IPS DF 19.7 (cell line): ENCODE results near the gene CMYA5.

ENCODE experiments used
- DNase-seq: peaks from one replicate; pipeline ENCODE4 v3.0.0-alpha.2; 2013; ENCODE audit warnings: low read depth, low spot score

Gene CMYA5

DNA sequence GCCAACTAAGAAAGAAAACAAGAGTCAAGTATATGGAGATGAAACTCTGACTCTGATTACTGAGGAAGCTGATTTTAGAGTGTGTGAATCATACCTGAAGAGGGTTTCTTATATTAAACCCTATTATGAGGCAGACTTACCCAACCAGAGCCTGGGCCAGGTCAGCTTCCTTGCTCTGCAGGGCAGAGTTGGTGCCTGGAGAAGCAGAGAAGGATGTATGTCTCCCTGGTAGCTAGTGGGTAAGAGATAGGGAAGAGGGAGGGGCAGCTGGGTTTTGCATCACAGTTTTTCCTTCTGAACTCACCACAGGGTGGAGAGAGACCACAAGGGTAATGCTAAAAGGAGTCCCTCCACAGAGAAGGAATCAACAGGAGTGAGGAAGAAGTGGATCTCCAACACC, 104.1 kb downstream of the CMYA5 start:
- no peak for DNase-seq

DNA sequence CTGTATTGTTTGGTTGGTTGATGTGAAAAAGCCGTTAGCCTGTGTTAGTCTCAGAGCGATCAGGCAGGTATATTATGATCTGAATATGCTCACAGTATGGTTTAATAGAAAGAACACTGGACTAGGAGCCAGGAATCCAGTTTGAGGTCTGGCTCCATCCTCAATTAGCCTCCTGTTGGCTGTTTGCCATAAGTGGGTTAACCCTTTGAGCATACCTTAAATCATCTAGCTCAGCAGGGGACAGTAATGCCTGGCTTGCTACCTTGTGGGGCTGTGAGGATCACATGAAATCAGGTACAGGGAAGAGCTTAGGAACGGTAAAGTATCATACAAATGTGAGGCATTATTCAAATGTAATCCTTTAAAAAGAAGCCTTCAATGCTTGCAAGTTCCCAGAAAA, 104.7 kb downstream of the CMYA5 start:
- no peak for DNase-seq

DNA sequence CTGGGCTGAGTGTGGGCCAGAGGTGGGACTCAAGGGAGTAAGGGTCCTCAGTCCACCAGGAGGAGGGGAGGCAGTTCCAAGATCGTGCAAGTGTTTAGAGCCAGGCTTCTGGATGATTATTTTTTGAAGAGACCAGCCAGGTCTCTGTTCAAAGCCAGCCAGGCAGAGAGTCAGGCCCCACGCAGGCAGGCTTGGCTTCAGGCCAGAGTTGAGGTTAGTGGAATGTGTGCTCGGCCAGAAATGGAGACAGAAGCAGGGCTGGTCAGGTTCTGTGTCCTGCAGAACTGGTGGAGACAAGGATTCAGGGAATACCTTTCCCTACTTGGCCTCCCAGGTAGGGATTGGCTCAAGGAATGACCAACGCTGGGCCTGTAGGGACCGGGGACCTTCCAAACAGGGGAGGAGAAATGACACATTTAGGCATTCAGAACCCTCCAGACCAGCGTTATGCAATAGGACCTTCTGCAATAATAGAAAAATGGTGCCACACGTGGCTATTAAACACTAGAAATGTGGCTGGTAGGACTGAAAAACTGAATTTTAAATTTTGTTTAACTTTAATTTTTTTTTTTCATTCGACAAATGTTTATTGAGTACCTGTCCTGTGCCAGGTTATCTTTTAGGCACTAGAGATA, 106.2 kb downstream of the CMYA5 start:
- no peak for DNase-seq

DNA sequence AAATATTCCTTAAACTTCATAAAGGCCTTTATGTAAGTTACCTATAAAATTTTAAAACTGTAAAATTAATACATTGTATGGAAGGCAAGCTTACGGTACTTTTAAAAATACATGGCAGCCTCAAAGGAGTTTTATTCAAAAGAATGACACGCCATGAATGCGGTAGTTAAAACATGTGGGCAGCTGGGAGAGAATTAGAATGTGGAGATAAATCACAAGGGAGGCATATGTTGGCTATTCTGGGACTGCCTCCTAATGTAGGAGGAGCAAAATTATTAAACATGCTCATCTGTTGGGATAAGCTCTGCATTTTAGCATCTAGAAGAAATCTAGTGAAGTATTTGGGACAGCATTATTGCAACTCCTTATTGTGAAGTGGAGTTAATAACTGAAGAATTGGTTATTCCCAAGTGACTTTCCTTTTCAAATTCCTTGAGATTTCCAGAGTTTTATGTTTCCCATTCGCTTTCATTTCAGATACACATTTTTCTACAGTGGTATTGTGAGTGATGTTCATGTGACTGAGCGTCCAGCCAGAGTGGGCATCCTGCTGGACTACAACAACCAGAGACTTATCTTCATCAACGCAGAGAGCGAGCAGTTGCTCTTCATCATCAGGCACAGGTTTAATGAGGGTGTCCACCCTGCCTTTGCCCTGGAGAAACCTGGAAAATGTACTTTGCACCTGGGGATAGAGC, 109.4 kb downstream of the CMYA5 start:
- no peak for DNase-seq

DNA sequence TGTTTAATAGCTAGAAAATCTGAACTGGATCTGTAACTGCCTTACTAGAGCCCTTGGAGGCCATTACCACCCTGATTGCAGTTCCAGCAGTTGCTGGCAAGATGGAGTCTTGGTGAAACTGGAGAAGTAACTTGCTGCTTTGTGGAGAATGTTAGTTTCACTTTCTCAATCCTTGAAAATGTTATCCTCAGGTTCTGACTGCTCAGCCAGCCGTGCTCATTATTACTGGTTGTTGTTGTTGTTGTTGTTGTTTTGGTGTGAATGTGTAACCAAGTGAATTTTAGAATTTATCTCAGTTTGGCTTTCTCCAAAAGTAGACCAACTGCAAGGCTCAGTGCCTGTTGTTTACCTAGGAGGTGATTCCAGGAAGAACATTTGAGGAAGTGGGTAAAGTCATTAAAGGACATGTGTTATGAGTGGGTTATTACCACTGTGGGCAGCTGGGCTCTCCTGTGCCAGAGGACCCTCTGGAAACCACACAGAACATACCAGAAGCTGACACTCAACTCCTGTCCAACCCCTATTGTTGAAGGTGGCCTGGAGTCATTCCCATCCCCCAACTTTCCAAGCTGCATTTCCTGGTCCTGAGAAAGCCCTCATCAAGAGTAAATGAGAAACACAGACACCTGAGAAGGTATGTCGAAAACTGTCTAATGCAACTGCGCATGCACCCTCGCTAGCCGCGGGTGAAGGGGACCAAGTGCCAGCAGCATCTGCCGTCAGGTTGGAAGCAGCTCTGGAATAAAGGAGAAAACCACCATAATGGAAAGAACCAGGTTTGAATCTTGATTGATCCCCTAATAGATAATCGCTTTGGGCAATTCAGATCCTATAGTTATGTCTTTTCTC, 111.6 kb downstream of the CMYA5 start:
- no peak for DNase-seq

DNA sequence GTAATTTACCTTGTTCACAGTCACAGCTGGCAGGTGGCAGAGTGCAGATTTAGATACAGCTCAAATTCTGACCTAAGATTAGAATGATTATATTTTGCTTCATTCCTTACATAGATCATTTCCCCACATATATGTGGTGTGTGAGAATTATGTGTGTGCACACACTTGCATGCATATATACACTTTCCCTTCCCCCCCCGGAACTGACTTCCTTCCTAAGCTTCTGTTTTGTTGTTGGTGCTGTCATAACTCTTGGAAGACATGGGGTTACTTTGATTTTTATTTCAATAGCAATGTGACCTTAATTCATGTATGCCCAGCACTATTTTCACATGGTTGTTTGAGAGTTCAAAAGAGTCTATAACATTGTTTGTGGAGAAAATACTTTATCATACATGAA, 112.8 kb downstream of the CMYA5 start:
- no peak for DNase-seq

DNA sequence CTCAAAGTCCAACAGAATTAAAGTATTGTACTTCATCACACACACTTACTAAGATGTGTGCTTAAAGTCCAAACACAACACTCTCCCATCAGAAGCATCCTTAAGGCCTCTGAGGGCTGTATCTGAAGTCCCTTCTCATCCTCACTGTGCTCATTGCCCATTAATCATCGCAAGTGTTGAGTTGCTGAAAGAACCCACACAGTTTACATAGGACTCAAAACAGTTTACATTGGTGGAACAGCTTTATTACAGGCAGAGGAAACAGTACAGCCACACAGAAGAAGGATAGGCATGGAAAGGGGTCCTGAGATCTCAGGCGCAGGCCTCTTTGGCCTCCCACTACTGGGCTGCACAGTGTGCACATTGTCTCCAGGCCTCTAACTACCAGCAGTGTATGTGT, 113.4 kb downstream of the CMYA5 start:
- no peak for DNase-seq

DNA sequence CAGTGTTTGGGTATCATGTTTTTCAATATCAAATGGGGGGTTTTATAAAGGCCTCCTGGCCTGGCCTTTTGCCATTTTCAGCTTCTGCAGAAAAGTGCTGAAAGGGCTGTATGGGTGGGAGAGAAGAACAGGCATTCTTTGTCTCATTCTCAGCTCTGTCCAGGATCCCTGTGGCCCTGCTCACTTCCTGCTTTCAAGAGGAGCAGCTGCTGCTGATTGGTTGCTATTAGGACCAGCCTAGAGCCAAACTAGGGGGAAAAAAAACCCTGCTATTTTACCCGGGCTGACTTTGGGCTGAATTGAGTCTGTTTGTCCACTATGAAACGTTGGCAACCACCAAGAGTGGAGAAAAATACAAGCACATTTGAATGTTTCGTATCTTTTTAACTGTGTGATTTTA, 117.1 kb downstream of the CMYA5 start:
- DNase-seq, result no peak

DNA sequence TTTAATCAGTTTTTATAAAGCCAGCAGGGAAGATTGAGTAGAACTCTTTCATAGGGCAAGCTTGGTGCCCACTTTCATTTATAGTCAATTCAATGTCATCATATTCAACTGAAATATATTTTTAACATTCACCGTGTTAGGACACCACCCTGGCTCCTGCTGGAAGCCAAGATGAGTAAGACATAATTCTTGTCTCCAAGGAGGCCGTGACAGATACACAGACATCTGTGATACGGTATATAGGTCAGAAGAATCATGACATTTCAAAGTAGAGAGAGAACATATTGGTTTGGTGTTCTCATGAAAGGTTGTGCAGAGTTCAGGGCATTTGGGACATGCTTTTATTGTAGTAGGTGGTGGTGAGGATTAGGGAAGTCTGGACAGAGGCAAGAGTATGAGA, 120.1 kb downstream of the CMYA5 start:
- no peak for DNase-seq

DNA sequence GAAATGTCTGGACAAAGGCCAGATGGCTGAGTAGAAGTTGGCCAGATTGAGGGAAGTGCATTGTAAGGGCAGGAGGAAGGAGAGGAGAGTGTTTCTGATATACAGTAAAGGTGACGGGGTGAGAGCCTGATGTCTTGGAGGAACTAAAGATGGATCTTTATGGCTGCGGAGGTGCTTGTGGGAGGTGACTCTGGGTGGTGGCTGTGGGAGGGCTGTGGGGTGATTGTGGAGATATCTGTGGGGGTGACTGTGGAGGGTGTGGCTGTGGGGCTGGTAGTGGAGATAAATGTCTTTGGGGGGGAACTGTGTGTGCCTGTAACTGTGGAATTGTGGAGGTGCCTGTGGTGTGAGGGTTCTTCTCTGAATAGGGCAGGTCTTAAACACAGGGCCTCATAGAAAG, 121.4 kb downstream of the CMYA5 start:
- DNase-seq, result no peak

DNA sequence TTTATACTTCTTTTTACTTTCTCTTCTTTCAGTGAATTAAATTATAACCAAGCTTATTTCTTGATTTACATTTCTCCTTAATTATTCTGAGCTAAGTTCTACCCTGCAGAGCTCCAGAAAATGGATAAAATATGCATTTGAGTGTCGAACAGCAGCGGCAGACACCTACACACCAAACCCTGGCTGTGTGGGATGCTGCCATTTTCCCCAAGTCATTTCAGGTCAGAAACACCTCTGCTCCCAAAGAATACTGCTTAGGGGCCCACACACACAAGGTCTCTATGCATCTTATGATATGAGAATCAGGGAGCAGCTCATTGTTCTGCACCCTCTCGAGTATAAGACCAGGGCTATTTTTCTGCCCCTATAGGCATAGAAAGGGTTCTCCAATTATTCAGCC, 122.3 kb downstream of the CMYA5 start:
- DNase-seq, result no peak

DNA sequence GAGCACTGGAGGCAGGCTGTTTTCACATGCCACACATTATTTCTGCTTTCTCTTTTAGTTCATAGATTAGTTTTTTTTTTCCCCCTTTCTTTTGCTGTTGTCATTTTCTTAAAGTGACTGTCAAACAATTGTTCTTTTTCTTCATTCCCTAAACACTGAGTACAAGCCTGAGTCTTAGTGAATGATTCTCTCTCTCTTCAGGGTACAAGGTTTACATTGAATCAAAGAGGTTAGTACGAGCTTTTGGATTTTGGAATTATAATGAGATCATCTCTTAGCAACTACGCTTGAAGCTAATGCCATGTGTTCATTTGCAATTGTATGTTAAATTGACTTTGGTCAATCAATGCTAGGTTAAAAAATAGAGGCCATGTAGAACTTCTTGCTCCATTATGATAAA, 125.1 kb downstream of the CMYA5 start:
- no peak for DNase-seq

DNA sequence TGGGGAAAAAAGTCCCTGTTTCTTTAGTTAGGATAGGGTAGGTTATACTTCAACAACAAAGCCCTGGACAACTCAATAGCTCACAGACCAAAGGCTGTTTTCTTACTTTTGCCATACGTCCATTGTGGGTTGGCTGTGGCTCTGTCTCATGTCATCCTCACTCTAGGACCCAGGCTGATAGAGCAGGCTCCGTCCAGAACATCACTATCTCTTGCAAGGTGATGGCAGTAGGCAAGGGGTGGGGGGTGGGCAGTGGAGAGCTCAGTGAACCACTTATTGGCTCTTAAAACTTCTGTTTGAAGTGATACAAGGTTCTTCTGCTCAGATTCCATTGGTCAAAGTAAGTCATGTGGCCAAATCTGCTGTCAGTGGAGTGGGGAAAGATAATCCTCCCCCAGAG, 126.4 kb downstream of the CMYA5 start:
- no peak for DNase-seq

DNA sequence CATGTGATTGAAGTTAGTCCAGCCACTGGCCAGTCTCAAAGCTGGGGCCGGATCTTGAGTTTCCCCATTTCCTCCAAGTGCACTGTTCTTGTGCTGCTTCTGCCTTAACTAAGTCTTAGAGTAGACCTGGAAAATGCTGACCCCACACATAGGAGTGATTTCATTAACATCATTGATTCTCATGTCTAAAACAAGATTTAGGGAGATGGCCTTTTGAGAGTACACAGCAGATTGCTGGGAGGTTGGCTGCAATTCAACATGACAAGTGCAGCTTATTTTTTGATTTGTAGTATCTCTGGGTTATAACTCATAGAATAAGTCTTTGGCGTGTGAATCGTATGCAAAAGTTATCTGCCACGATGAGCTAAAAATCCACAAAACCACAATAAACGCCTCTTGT, 131.0 kb downstream of the CMYA5 start:
- DNase-seq, result no peak

DNA sequence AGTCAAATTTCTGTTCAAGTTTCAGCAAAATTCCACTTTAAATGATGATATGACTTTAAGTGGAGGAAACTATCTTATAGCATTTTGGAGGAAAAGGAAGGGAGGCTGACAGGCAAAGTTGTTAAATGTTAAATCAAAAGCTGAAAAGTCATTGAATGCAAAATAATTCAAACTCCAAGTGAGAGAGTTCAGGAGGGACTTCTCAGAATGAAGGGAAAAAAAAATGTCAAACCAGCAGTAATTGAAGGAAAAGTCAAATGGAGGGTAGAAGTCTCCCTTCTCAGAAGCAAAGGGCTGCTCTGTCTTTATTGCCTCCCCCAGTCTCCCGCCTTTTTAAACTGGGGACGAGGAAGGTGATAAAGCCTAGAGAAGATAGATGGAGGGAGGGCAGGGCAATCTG, 134.8 kb downstream of the CMYA5 start:
- DNase-seq, result no peak

DNA sequence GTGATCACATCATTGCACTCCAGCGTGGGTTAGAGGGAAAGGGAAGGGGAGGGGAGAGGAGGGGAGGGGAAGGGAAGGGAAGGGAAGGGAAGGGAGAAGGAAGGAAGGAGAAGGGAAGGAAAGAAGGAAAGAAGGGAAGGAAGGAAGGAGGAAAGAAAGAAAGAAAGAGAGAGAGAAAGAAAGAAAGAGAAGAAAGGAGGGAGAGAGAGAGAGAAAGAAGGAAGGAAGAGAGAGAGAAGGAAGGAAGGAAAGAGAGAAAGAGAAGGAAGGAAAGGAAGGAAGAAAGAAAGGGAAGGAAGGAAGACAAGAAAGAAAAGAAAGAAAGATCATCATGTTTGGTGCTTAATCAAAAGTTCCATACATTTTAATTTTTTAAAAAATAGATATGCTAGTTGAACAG, 136.2 kb downstream of the CMYA5 start:
- DNase-seq, result no peak

DNA sequence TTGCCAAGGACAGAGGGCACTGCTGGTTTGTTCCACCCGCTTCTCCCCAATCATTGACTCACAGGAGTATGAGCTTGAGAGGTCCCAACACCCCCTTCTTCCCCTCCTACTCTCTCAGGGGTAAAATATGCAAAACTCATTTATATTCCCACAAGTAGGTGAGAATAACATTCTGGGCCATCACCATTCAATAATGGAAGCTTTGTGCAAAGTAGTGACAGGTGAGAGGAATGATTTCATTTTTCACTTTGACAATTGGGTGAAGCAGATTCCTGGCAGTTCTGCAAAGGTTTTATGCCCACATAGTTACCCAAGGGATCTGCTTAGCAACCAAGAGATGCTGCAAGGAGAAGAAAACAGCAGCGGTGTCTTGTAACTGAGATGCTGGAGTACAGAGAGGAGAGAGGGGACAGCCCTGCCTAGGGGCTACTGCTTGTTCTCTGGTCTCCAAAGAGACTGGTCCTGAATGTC, 137.6 kb downstream of the CMYA5 start:
- DNase-seq, result no peak

DNA sequence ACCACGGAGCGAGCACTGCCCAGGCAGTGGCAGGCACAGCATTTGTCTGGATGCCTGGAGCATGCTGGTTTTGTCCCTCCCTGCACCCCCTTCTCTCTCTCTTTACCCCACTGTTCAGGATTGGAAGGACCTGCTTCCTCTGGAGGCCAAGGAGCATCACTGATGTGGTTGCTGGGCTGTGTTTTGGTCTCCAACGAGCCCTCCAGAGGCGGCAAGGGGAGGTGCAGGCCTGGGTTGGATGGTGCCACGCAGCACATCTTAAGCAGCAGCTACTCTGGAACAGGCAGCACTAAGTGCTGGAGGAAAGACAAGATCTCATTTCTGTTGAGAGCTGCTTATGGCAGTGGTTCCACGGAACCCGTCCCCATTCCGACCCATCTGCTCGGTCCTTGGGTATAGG, 139.6 kb downstream of the CMYA5 start:
- peak; percentile 54 for DNase-seq

DNA sequence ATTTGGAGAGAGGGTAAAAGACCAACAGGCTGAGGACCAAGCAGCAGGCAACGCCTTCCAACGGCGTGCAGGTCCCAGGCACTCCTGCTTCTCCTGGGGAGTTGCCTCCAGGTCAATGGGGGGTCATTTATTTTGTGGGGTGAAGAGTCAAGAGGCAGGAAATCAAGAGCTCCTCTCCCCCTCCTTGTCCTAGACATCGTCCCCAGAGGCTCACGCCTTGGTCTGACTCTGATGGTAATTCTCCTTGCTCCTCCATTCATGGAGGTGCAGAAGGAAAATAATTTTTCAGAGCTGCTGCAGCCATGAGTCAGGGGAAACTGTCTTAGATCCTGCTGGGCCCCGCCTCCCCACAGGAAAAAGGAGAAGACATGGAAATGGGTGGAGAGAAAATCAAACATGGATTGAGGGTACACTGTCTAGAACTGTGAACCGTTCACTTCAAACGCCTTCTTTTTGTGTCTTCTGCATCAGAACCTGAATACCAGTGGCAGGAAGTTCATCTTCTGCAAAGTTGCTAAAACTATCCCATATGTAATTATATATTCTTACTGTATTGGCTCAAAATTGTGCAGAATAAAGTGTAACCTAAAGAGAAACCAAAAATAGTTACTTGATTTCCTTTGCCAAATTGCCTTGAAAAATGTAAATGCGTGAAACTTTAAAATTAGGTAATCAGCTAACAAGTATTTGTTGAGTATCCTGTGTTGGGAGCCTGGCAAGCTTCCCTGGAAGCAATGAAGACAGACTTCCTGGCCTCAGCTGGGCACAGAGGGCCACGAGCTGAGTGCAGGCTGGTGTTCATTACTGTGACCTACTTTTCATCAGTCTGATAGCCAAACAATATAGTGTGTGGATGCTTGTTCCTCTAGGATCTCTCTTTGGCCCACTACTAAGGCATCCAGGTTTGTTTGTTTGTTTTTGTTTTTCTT, 142.0 kb downstream of the CMYA5 start:
- DNase-seq, result no peak

DNA sequence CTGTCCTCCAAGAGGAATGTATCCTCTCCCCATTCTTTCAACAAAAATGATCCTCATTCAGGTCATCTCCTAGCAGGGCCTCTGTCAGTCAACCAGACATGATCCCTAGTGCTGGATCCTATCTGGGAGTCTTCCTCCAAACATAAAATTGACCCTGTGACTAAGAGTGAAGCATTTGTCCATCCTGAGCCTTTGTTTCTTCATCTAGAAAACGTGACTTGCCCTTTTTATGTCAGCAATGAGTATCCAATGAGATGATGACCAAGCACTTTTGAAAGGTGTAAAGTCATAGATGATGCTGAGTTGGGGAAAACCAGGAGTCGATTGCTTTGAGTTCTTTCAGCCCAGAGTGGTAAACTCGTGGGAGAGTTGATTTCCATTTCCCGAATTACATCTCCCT, 143.3 kb downstream of the CMYA5 start:
- no peak for DNase-seq

DNA sequence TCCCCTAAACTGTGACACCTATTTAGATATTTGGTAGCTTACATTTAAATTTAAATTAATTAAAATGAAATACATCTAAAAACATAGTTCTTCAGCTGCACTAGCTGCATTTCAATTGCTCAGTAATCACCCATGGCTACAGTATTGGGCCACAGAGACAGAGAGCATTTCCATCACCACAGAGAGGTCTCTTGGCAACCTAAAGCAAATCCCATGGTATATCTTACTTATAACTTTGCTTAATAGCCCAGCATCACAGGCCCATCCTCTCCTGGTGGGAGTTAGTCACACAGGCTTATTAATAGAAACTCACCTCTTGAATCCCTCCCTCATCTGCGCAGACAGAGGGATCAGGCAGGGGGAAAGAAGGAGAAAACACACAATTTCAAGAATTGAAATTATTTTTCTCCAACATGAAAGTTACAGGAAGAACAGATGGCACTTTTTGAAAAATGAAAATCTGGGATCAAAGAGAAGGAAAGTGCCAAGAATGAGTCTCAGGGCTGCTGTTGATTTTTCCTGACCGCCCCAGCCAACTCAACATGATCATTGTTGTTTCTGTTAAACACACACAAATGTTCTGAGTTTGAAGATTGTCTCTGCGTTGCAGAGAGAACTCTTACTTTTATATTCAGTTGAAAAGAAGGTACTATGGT, 144.6 kb downstream of the CMYA5 start:
- no peak for DNase-seq
